SK-N-SH treated with all-trans-retinoic acid at 6 μM for 48 hours (cell line): ENCODE results near the gene ZNF132.

Experiments used
- CREB5 ChIP-seq: fragments of 250-450 bp; sonication (Bioruptor Pico); IDR thresholded peaks from 2 replicates; pipeline ENCODE4 v1.5.1; 2020; ENCODE audit warnings: low read depth, mild to moderate bottlenecking, moderate library complexity
- OSR1 ChIP-seq: fragments of 250-450 bp; sonication (Bioruptor Pico); IDR thresholded peaks from 2 replicates; pipeline ENCODE4 v1.8.0; 2022; ENCODE audit warnings: moderate library complexity, mild to moderate bottlenecking, inconsistent platforms
- POU6F1 ChIP-seq: fragments of 250-450 bp; sonication (Bioruptor Pico); IDR thresholded peaks from 2 replicates; pipeline ENCODE4 v1.8.0; 2021; ENCODE audit warnings: low read depth, mild to moderate bottlenecking, moderate library complexity, borderline replicate concordance
- RARB ChIP-seq: fragments of 250-450 bp; sonication (Bioruptor Pico); IDR thresholded peaks from 2 replicates; pipeline ENCODE4 v1.8.0; 2021; ENCODE audit warnings: mild to moderate bottlenecking, moderate library complexity
- SNAI2 ChIP-seq: fragments of 250-450 bp; sonication (Bioruptor Pico); IDR thresholded peaks from 2 replicates; pipeline ENCODE4 v1.5.0; 2020; ENCODE audit warnings: mild to moderate bottlenecking, moderate library complexity
- TSHZ2 ChIP-seq: fragments of 250-450 bp; sonication (Bioruptor Pico); IDR thresholded peaks from 2 replicates; pipeline ENCODE4 v1.5.0; 2020; ENCODE audit warnings: mild to moderate bottlenecking, moderate library complexity
- ZFP3 ChIP-seq: fragments of 250-450 bp; sonication (Bioruptor Pico); IDR thresholded peaks from 2 replicates; pipeline ENCODE4 v1.5.0; 2020; ENCODE audit warnings: mild to moderate bottlenecking, moderate library complexity

GRCh38 chr19:58439576-58440554 lies at the start of gene ZNF132:
- TF ChIP-seq CREB5 (CRISPR knock-in tag) (no peak), POU6F1 (CRISPR knock-in tag) (no peak), SNAI2 (CRISPR knock-in tag) (no peak), RARB (CRISPR knock-in tag) (no peak), ZFP3 (CRISPR knock-in tag) (no peak), OSR1 (no peak), TSHZ2 (CRISPR knock-in tag) (no peak)
